ENCODE data around the gene NPPC. TPM values are rescaled to one million over a fixed set of nuclear protein-coding genes. Genes with fewer than 3 reads are reported as not detected.

The NPPC gene
- total RNA-seq, 2 experiments from 2014 or later = not detected

DNA sequence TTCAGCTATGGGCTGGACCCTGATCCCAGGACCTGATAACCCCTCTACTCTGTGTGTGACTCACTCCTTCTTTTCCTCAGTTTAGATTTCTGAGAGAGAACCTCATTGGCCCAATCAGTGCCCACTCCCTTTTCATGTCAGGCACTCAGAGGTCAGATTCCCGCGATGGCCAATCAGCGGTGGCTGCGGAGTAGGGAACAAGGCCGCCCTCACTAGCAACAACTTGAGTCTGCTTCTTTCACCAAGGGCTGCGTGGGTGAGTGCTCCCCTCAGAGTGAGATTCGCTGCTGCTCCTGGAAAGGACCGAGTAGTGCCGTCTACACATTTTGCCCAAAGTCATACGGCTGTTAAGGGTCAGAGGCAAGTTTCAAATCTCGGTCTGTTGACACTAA is 34.7 kb downstream of the NPPC start:
- Histone ChIP-seq H3K79me2 (ENCODE audit: insufficient read depth, low read depth, low read length) (no peaks in the 10 kb centered on the region), H3K27ac (ENCODE audit: low read depth, low read length, poor library complexity, severe bottlenecking) (no peak overlapping the region), H2AFZ (ENCODE audit: low read length) (no peak overlapping the region), H3K4me1 (ENCODE audit: insufficient read depth, low read length, poor library complexity, severe bottlenecking) (no peaks in the 10 kb centered on the region), H3K36me3 (ENCODE audit: insufficient read depth, low read length) (no peaks in the 10 kb centered on the region), H4K20me1 (ENCODE audit: insufficient read depth, low read length) (no peaks in the 10 kb centered on the region), H3K4me3 (ENCODE audit: low read depth, low read length, poor library complexity, severe bottlenecking) (no peak overlapping the region), H3K9me2 (ENCODE audit: insufficient read depth, low read length) (no peaks in the 10 kb centered on the region), H3K9me3 (ENCODE audit: low read length) (no peaks in the 10 kb centered on the region), H3K4me2 (ENCODE audit: low read length) (no peak overlapping the region)
- no TSS peak for BruUV-seq (replicated peaks)
- TF ChIP-seq EZH2phosphoT487 (IDR thresholded peaks at IDR 0.05; ENCODE audit: borderline replicate concordance, low read depth, low read length) (no peak), CTCF (conservative IDR thresholded peaks at IDR 0.05; ENCODE audit: low read length) (no peak)
- DNase-seq (ENCODE audit: low spot score) = no peak
- ChIA-PET POLR2A (no interaction called here), CTCF (ENCODE audit: unreplicated experiment) (no interaction called here)
- intact Hi-C loops (cut with micrococcal nuclease; ENCODE audit: unreplicated experiment) = no loop called here

GRCh38 chr2:231890896-231891513 is 35.2 kb downstream of the NPPC start:
- TF ChIP-seq CTCF (conservative IDR thresholded peaks at IDR 0.05; ENCODE audit: low read length) (no peak), EZH2phosphoT487 (IDR thresholded peaks at IDR 0.05; ENCODE audit: borderline replicate concordance, low read depth, low read length) (no peak)
- H3K79me2 ChIP-seq (ENCODE audit: insufficient read depth, low read depth, low read length) = no peaks in the 10 kb centered on the region
- no peaks in the 10 kb centered on the region for H3K9me2 ChIP-seq (ENCODE audit: insufficient read depth, low read length)
- ChIA-PET POLR2A (no interaction called here), CTCF (ENCODE audit: unreplicated experiment) (no interaction called here)
- no peak overlapping the region for H2AFZ ChIP-seq (ENCODE audit: low read length)
- H3K4me3 ChIP-seq (ENCODE audit: low read depth, low read length, poor library complexity, severe bottlenecking) = no peak overlapping the region
- no peaks in the 10 kb centered on the region for H4K20me1 ChIP-seq (ENCODE audit: insufficient read depth, low read length)
- no peak for DNase-seq (ENCODE audit: low spot score)
- H3K4me1 ChIP-seq (ENCODE audit: insufficient read depth, low read length, poor library complexity, severe bottlenecking) = no peaks in the 10 kb centered on the region
- no TSS peak for BruUV-seq (replicated peaks)
- intact Hi-C loops (cut with micrococcal nuclease; ENCODE audit: unreplicated experiment) = no loop called here
- no peaks in the 10 kb centered on the region for H3K9me3 ChIP-seq (ENCODE audit: low read length)
- no peaks in the 10 kb centered on the region for H3K36me3 ChIP-seq (ENCODE audit: insufficient read depth, low read length)
- no peak overlapping the region for H3K27ac ChIP-seq (ENCODE audit: low read depth, low read length, poor library complexity, severe bottlenecking)
- H3K4me2 ChIP-seq (ENCODE audit: low read length) = no peak overlapping the region

- POLR2A ChIA-PET = no interaction called here
- Histone ChIP-seq H2AFZ (ENCODE audit: low read length) (no peak overlapping the region), H3K4me1 (ENCODE audit: insufficient read depth, low read length, poor library complexity, severe bottlenecking) (no peaks in the 10 kb centered on the region), H3K9me3 (ENCODE audit: low read length) (no peaks in the 10 kb centered on the region), H3K36me3 (ENCODE audit: insufficient read depth, low read length) (no peaks in the 10 kb centered on the region), H3K27ac (ENCODE audit: low read depth, low read length, poor library complexity, severe bottlenecking) (no peak overlapping the region), H3K9me2 (ENCODE audit: insufficient read depth, low read length) (no peaks in the 10 kb centered on the region), H4K20me1 (ENCODE audit: insufficient read depth, low read length) (no peaks in the 10 kb centered on the region), H3K4me2 (ENCODE audit: low read length) (no peak overlapping the region), H3K79me2 (ENCODE audit: insufficient read depth, low read depth, low read length) (no peaks in the 10 kb centered on the region), H3K4me3 (ENCODE audit: low read depth, low read length, poor library complexity, severe bottlenecking) (no peak overlapping the region)
- intact Hi-C loops (cut with micrococcal nuclease; ENCODE audit: unreplicated experiment) = no loop called here
- no peak for DNase-seq (ENCODE audit: low spot score)
- CTCF ChIA-PET (ENCODE audit: unreplicated experiment) = no interaction called here
- TF ChIP-seq EZH2phosphoT487 (IDR thresholded peaks at IDR 0.05; ENCODE audit: borderline replicate concordance, low read depth, low read length) (no peak), CTCF (conservative IDR thresholded peaks at IDR 0.05; ENCODE audit: low read length) (no peak)
- BruUV-seq (replicated peaks) = no TSS peak
Observed at GRCh38 chr2:231887756-231888155, 38.4 kb downstream of the NPPC start.

All from OCI-LY7 (cell line).